Mesothelial cell of epicardium (in vitro differentiated cells): ENCODE data around the gene OPA1. TPM values are rescaled to one million over a fixed set of nuclear protein-coding genes. Genes with fewer than 3 reads are reported as not detected.
"Not testable (repeated sequence)": the region's sequence is repeated elsewhere in the genome, so short reads cannot be mapped to it uniquely, and the experiment has no call there.

ENCODE experiments used
- DNase-seq, 2 experiments: peaks; one replicate each; pipeline ENCODE4 v3.0.0; 2021; ENCODE audit warnings: low spot score in 2 of 2; ENCODE audit not compliant: unreplicated experiment in 2 of 2
- H3K27ac Mint-ChIP-seq: 2 replicates; pipeline ENCODE4 v1.8.0; 2021; ENCODE audit warnings: mixed read lengths
- H3K27me3 Mint-ChIP-seq: 2 replicates; pipeline ENCODE4 v1.8.0; 2021; ENCODE audit warnings: low read depth, mixed read lengths
- H3K36me3 Mint-ChIP-seq: 2 replicates; pipeline ENCODE4 v1.8.0; 2021; ENCODE audit warnings: mixed read lengths
- H3K4me1 Mint-ChIP-seq: 2 replicates; pipeline ENCODE4 v1.8.0; 2021; ENCODE audit warnings: mixed read lengths
- H3K4me3 Mint-ChIP-seq: 2 replicates; pipeline ENCODE4 v1.8.0; 2021; ENCODE audit warnings: mild to moderate bottlenecking, moderate library complexity, mixed read lengths
- H3K9me3 Mint-ChIP-seq: 2 replicates; pipeline ENCODE4 v1.8.0; 2021; ENCODE audit warnings: mixed read lengths
- total RNA-seq: library from RNA; stranded (reverse); gene quantifications from 3 replicates; pipeline ENCODE4 v1.2.1, GENCODE V29; 2021
- TF ChIP-seq, protein P1 (sequence below): fragments of 200-600 bp; sonication (generic); IDR thresholded peaks from one replicate; pipeline ENCODE4 v1.5.0; 2021; ENCODE audit warnings: antibody characterized with exemption; ENCODE audit not compliant: unreplicated experiment

OPA1 gene
- total RNA-seq, 1 donor from 2014 or later: 60.1 TPM

GRCh38 chr3:193598202-193598601 lies 5.2 kb downstream of the OPA1 start:
- H3K27me3 Mint-ChIP-seq: no peaks in the 10 kb centered on the region
- H3K4me3 Mint-ChIP-seq: no peak overlapping the region
- TF ChIP-seq, protein P1, sequence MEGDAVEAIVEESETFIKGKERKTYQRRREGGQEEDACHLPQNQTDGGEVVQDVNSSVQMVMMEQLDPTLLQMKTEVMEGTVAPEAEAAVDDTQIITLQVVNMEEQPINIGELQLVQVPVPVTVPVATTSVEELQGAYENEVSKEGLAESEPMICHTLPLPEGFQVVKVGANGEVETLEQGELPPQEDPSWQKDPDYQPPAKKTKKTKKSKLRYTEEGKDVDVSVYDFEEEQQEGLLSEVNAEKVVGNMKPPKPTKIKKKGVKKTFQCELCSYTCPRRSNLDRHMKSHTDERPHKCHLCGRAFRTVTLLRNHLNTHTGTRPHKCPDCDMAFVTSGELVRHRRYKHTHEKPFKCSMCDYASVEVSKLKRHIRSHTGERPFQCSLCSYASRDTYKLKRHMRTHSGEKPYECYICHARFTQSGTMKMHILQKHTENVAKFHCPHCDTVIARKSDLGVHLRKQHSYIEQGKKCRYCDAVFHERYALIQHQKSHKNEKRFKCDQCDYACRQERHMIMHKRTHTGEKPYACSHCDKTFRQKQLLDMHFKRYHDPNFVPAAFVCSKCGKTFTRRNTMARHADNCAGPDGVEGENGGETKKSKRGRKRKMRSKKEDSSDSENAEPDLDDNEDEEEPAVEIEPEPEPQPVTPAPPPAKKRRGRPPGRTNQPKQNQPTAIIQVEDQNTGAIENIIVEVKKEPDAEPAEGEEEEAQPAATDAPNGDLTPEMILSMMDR: no peak
- H3K9me3 Mint-ChIP-seq: no peaks in the 10 kb centered on the region
- peaks cover 15% of the 10 kb centered on the region for H3K36me3 Mint-ChIP-seq
- peaks cover 19% of the 10 kb centered on the region for H3K4me1 Mint-ChIP-seq
- H3K27ac Mint-ChIP-seq: no peak overlapping the region
- no peak for DNase-seq

GRCh38 chr3:193599393-193599792 lies 6.4 kb downstream of the OPA1 start:
- H3K4me1 Mint-ChIP-seq: peaks cover 12% of the 10 kb centered on the region
- TF ChIP-seq, protein P1: no peak
- H3K27me3 Mint-ChIP-seq: no peaks in the 10 kb centered on the region
- no peak overlapping the region for H3K4me3 Mint-ChIP-seq
- H3K27ac Mint-ChIP-seq: no peak overlapping the region
- peaks cover 15% of the 10 kb centered on the region for H3K36me3 Mint-ChIP-seq
- DNase-seq: no peak
- no peaks in the 10 kb centered on the region for H3K9me3 Mint-ChIP-seq

DNA sequence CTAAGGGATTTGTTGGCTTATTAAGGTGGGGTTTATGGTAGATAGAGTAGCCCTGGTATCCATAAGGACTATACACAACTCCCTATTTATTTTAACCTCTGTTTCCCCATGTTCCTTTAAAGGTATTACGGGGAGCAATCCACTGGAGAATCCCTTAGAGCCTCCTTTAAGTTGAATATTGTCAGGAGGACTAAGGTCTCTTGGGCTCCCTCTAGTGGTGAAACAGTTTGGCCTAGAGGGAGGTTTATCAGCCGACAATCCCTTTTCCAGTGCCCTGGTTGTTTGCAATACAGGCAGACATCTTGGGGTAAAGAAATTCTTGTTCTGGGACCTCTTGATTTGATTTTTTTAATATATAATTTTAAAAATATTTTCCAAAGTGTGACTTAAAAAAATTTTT lies 12.9 kb downstream of the OPA1 start:
- DNase-seq: no peak
- peaks cover 22% of the 10 kb centered on the region for H3K9me3 Mint-ChIP-seq
- no peaks in the 10 kb centered on the region for H3K27me3 Mint-ChIP-seq
- TF ChIP-seq, protein P1: peak; percentile 77
- H3K36me3 Mint-ChIP-seq: peaks cover 28% of the 10 kb centered on the region
- no peaks in the 10 kb centered on the region for H3K4me1 Mint-ChIP-seq
- H3K27ac Mint-ChIP-seq: no peak overlapping the region
- no peak overlapping the region for H3K4me3 Mint-ChIP-seq

GRCh38 chr3:193606892-193607291 lies 13.9 kb downstream of the OPA1 start:
- H3K27ac Mint-ChIP-seq, DNase-seq, H3K4me1 Mint-ChIP-seq, H3K4me3 Mint-ChIP-seq, H3K27me3 Mint-ChIP-seq: not testable (repeated sequence)
- peaks cover 26% of the 10 kb centered on the region for H3K9me3 Mint-ChIP-seq
- H3K36me3 Mint-ChIP-seq: peaks cover 33% of the 10 kb centered on the region

GRCh38 chr3:193610516-193610915 lies 17.5 kb downstream of the OPA1 start:
- not testable (repeated sequence) for H3K27ac Mint-ChIP-seq, H3K27me3 Mint-ChIP-seq, DNase-seq, H3K4me3 Mint-ChIP-seq, H3K4me1 Mint-ChIP-seq
- Mint-ChIP-seq H3K36me3 (peaks cover 50% of the 10 kb centered on the region), H3K9me3 (peaks cover 36% of the 10 kb centered on the region)

GRCh38 chr3:193614430-193614829 lies 21.4 kb downstream of the OPA1 start:
- peaks cover 45% of the 10 kb centered on the region for H3K36me3 Mint-ChIP-seq
- no peaks in the 10 kb centered on the region for H3K4me1 Mint-ChIP-seq
- H3K9me3 Mint-ChIP-seq: peaks cover 20% of the 10 kb centered on the region
- no peaks in the 10 kb centered on the region for H3K27me3 Mint-ChIP-seq
- TF ChIP-seq, protein P1: no peak
- DNase-seq: no peak
- H3K4me3 Mint-ChIP-seq: no peak overlapping the region
- H3K27ac Mint-ChIP-seq: no peak overlapping the region

GRCh38 chr3:193617628-193618027 lies 24.6 kb downstream of the OPA1 start:
- H3K4me1 Mint-ChIP-seq: no peaks in the 10 kb centered on the region
- DNase-seq: no peak
- peaks cover 29% of the 10 kb centered on the region for H3K36me3 Mint-ChIP-seq
- no peak overlapping the region for H3K4me3 Mint-ChIP-seq
- TF ChIP-seq, protein P1: no peak
- peaks cover 2% of the 10 kb centered on the region for H3K9me3 Mint-ChIP-seq
- H3K27me3 Mint-ChIP-seq: no peaks in the 10 kb centered on the region
- no peak overlapping the region for H3K27ac Mint-ChIP-seq
